ENCODE measurements around the gene CEACAM18.
A peak's percentile ranks its signal among the peaks of the same experiment; 100 is the strongest.

DNA sequence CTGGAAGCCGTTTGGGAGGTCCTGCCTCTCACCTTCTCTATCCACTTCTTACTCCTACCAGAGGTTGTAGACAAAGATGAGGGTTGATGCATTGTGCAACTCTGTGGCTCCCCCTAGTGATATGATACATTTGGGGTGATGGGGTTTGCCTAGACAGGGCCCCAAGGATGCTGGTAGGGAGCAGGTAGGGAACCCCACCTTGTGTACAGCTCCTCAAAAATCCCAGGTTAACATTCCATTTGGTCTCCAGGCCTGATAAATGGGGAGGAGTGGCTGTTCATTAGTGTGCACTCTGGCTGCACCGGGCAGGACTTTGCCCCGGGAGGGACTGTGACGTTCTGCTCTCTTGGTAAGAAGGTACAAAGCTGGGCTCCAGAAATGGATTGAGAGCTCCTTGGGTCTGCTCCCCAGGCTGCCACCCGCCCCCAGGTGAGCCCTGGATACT, 39.3 kb upstream of the CEACAM18 start:
- TF ChIP-seq, protein P1, sequence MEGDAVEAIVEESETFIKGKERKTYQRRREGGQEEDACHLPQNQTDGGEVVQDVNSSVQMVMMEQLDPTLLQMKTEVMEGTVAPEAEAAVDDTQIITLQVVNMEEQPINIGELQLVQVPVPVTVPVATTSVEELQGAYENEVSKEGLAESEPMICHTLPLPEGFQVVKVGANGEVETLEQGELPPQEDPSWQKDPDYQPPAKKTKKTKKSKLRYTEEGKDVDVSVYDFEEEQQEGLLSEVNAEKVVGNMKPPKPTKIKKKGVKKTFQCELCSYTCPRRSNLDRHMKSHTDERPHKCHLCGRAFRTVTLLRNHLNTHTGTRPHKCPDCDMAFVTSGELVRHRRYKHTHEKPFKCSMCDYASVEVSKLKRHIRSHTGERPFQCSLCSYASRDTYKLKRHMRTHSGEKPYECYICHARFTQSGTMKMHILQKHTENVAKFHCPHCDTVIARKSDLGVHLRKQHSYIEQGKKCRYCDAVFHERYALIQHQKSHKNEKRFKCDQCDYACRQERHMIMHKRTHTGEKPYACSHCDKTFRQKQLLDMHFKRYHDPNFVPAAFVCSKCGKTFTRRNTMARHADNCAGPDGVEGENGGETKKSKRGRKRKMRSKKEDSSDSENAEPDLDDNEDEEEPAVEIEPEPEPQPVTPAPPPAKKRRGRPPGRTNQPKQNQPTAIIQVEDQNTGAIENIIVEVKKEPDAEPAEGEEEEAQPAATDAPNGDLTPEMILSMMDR (IDR thresholded peaks at IDR 0.05; ENCODE audit: low read depth, low read length, poor library complexity, severe bottlenecking), result peak; percentile 79
- TF ChIP-seq EZH2phosphoT487 (IDR thresholded peaks at IDR 0.05; ENCODE audit: borderline replicate concordance, low read length), result no peak

Measured in DOHH2 (cell line).